ENCODE data around the gene VCP. TPM values are rescaled to one million over a fixed set of nuclear protein-coding genes. Genes with fewer than 3 reads are reported as not detected.
A peak's percentile ranks its signal among the peaks of the same experiment; 100 is the strongest.

The VCP gene
- total and polyA plus RNA-seq, 9 of the 15 experiments (the other 6 are each of a cell fraction or from before 2014, with no cell fraction given): 7.1 to 257 (median 199) TPM

DNA sequence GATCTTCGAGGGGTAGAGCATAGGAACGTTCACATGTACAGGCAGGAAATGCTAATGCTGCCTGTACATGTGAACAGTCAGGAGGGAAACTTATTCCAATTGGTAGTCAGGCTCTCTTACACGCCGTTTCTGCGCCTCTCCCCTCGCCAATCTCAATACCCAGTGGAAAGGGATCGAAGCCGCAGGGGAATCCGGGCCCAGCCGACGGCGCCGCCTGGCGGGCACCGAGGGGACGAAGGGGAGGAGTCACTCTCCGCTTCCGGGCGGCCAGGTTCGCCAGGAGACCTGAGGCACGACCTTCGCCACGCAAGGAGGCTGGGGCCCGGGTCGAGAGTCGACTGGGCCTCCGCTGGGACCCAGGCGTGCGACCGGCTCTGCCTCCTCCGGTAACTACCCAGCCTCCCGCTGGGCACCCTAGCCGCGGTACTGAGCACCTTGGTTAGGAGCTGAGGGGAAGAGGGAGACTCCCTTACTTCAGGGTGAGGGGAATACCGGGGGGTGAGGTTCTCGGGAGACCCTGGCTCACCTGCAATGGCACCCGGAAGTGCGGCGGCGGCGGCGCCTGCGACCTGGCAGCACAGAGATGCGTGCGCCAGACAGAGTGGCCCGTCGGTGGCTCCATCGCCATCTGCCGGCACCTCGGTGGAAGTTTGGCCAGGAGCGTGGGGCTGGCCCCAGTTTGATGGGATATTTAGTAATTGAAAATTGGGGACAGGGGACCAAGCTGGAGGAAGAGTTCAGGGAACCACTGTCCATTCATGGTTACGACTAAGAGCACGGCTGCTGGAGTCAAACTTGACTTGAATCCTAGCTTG, 23.8 kb upstream of the VCP start, which contains the start of gene PIGO (continued):
- TF ChIP-seq ATF1 (CRISPR knock-in tag; IDR thresholded peaks at IDR 0.05) (no peak), ATF1 (tag; IDR thresholded peaks at IDR 0.05) (peak; percentile 84), TAL1 (IDR thresholded peaks at IDR 0.05) (no peak), CHD7 (IDR thresholded peaks at IDR 0.05; ENCODE audit: low read depth, low read length) (no peak)
- TF ChIP-seq, protein P1, sequence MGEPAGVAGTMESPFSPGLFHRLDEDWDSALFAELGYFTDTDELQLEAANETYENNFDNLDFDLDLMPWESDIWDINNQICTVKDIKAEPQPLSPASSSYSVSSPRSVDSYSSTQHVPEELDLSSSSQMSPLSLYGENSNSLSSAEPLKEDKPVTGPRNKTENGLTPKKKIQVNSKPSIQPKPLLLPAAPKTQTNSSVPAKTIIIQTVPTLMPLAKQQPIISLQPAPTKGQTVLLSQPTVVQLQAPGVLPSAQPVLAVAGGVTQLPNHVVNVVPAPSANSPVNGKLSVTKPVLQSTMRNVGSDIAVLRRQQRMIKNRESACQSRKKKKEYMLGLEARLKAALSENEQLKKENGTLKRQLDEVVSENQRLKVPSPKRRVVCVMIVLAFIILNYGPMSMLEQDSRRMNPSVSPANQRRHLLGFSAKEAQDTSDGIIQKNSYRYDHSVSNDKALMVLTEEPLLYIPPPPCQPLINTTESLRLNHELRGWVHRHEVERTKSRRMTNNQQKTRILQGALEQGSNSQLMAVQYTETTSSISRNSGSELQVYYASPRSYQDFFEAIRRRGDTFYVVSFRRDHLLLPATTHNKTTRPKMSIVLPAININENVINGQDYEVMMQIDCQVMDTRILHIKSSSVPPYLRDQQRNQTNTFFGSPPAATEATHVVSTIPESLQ (CRISPR knock-in tag; IDR thresholded peaks at IDR 0.05): no peak

All from K562 (cell line).